Skeletal muscle cell (primary cell): ENCODE data around the gene EPHB2.

Experiments
- DNase-seq: peaks from one replicate; pipeline ENCODE4 v3.0.0-alpha.2; 2010; ENCODE audit warnings: low read depth
- H3K4me3 ChIP-seq: 2 replicates; pipeline ENCODE4 v1.5.1; 2011; ENCODE audit warnings: low read depth, mild to moderate bottlenecking, control low read depth, low read length, moderate library complexity

Gene EPHB2

GRCh38 chr1:22773981-22774832 is 63.6 kb downstream of the EPHB2 start:
- DNase-seq = no peak
- no peak overlapping the region for H3K4me3 ChIP-seq

DNA sequence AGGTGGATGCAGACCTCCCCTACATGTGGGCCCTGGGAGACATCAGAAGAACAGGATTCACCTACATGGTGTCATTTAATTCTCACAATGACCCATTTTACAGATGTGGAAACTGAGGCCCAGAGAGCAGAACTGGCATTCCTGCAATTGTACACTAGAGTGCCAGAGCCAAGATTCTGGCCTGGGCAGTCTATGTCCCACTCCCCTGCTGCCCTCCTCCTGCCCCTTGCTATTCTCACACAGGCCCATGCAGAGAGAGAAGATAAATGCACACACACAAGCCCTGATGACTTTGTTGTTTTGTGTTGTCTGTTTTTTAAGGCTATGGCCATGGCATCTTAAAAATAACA is 64.2 kb downstream of the EPHB2 start:
- no peak for DNase-seq
- H3K4me3 ChIP-seq = no peak overlapping the region

GRCh38 chr1:22775478-22775877 is 64.8 kb downstream of the EPHB2 start:
- no peak overlapping the region for H3K4me3 ChIP-seq
- DNase-seq = no peak

DNA sequence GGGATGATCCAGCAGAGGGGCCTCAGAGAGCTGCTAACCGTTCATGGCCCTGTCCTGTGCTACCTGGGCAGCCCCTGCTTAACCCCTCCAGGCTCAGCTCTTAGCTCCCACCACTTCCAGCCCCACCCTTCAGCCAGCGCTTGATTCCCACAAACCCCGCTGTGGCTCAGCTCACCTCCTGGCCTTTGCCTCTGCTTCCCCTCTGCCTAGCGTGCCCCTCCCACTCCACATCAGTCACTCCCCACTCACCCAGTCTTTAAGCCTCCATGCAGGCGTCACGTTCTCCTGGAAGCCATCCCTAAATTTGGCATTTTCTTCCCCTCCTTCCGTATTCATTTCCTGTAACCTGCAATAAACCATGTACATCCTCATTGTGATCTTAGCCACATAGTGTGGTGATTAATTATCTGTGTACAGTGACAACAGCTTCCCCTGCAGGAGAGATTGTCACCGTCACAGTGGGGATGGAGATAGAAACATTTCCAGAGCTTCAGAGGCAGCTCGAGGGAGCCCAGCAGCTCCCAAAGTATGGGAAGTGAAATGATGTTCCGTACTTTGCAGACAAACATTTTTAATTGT is 65.5 kb downstream of the EPHB2 start:
- H3K4me3 ChIP-seq = no peak overlapping the region

DNA sequence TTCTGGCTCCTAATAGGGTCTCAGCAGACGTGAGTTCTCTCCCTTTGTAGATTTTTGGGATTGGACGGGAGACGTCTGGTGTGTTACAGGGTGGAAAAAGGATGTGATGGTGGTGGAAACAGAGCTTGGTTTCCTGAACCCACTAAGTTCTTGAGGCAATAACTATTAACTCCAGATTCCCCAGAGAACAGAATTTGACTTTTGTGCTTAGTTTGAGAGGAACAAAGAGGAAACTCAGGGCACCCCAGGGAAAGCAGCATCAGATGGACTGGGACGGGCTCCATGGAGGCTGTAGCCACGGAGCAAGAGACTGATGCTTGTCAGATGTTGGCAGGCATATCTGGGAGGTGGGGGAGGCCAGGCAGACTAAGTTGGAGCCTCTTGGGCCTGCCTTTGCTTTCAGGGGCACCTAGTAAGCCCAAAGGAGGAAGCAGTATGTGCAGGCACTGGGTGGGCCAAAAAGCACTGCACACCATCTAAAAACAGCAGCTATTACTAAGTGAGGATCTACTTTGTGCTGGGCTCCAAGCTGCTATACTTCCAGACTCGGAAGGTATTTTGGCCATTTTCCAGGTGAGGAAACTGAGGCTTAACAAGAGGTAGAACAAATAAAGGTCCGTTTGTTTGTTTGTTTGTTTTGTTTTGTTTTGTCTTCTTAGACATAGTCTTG is 66.9 kb downstream of the EPHB2 start:
- DNase-seq = no peak
- no peak overlapping the region for H3K4me3 ChIP-seq

More for the DNA sequence above, 65.5 kb downstream of the EPHB2 start:
- no peak for DNase-seq

DNA sequence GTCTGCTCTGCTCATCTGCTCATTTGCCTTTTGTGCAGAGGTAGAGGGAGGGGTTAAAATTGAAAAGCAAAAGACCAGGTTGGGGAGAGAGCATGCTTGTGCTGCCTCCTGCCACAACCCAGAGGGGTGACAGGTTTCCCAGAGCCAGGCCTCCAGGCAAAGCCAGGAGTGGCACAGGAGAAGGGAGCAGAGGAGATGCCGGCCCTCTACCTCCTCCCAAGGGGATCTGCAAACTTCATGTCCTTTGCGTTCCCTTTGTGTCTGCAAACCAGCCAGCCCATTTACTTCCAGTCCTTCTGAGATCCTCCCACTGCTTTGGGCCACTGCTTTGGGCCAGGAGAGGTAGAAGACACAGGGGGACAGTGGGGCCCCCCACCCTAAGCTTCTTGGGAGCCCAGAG is 67.8 kb downstream of the EPHB2 start:
- H3K4me3 ChIP-seq = no peak overlapping the region
- no peak for DNase-seq

DNA sequence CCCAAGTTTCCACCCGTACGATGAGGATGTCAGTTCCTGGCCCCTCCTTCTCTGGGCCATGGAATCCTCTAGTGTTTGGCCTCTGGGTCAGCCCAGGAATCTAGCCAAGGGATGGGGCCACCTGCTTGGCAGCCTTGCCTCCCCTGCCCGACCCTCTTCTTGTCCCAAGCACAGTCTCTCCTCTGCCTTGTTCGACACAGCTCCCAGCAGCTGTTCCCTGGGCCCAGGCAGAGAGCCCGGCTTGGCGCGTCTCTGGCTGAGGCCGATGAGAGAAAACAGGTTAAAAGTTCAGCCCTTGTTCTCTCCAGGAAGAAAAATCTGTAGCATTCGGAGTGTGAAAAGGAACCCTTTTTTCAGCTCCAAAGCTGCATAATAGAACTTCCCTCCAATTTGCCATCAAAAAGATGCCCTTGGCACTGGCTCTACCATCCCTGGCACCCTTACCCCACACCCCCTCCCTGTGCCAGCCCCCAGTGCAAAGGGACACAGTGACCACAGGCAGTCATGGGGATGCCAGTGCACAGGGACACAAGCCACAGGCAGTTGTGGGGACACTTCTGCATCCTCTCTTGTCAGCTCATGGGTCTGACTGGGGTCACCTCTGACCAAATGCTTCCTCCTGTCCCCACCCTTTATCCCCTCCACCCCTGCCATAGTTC is 68.4 kb downstream of the EPHB2 start:
- no peak overlapping the region for H3K4me3 ChIP-seq
- DNase-seq = no peak

DNA sequence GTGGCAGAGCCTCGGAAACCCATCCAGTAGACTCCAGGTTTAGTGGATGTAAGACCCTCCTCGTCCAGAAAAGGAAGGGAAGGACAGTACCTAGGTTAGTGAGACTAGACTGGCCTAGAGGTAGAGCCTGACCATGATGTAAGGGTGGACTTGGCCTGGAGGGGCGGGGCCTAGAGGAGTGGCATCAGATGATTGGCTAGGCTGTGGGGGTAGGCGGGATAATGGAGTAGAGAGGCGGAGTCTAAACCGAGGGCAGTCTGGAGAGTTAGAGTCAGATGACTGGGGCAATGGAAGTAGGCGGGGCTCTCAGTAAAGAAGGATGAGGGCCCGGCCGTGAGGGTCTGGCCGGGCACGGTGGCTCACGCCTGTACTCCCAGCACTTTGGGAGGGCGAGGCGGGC is 70.1 kb downstream of the EPHB2 start:
- DNase-seq = no peak
- H3K4me3 ChIP-seq = no peak overlapping the region

- DNase-seq = no peak
- no peak overlapping the region for H3K4me3 ChIP-seq
These were observed 70.8 kb downstream of the EPHB2 start for GRCh38 chr1:22781483-22781882.

- H3K4me3 ChIP-seq = no peak overlapping the region
- DNase-seq = no peak
These were observed 71.8 kb downstream of the EPHB2 start for GRCh38 chr1:22782406-22782805.

GRCh38 chr1:22784317-22784716 is 73.7 kb downstream of the EPHB2 start:
- no peak overlapping the region for H3K4me3 ChIP-seq
- DNase-seq = no peak

DNA sequence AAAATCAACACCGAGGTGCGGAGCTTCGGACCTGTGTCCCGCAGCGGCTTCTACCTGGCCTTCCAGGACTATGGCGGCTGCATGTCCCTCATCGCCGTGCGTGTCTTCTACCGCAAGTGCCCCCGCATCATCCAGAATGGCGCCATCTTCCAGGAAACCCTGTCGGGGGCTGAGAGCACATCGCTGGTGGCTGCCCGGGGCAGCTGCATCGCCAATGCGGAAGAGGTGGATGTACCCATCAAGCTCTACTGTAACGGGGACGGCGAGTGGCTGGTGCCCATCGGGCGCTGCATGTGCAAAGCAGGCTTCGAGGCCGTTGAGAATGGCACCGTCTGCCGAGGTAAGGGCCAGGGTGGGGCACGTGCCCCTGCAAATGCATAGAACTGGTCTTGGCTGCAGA is 74.1 kb downstream of the EPHB2 start:
- no peak overlapping the region for H3K4me3 ChIP-seq
- no peak for DNase-seq

DNA sequence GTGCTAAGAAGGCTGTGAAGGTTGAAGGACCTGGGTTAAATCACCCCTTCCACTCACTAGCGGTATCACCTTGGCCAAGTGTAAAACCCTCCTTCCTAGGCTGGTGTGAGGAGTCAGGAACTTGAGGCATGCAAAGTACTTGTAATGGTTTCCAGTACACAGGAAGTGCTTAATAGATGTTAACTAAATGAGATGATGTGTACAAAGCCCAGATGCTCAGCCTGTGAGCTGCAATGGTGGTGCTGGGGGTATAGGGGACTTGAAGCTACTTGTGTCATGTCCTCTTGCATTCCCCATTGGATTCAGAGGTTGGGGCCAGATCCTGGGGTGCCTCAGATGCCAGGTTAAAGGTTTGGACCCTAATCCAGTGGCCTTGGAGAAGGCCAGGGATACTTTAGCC is 75.5 kb downstream of the EPHB2 start:
- H3K4me3 ChIP-seq = no peak overlapping the region
- DNase-seq = no peak

DNA sequence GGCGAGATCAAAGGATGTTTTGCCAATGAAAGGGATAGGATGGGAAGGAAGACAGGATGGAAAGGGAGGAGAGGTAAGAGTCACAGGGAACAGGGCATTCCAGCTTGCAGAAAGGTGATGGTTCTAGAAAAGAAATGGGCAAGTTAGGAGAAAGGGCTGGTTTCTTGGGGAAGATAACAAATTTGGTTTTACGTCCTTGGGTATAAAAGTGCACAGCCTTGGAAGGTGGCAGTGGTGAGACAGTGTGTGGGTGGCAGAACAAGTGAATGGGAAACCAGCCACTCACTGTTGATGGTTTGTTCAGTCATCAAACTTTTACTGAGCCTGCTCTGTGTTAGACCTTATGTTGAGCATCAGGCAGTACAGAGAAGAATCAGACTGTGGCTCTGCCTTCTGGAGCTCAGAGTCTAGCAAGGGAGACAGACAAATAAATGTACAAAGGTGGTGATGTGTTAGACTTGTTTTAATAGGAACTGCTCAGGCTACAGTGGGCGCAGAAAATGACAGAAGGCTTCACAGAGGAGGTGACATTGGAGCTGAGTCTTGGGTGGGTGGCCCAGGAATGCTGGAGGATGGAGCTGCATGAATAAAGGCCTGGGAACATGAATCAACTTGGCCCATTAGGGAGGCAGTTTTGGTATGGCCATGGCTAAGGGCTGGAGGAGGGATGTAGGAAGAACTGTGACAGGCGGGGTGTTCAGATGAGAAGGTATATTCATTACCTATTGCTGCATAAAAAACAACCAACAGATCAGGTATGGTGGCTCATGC is 76.3 kb downstream of the EPHB2 start:
- DNase-seq = no peak
- H3K4me3 ChIP-seq = no peak overlapping the region

- no peak for DNase-seq
- no peak overlapping the region for H3K4me3 ChIP-seq
These were observed 77.0 kb downstream of the EPHB2 start for GRCh38 chr1:22787636-22788035.

DNA sequence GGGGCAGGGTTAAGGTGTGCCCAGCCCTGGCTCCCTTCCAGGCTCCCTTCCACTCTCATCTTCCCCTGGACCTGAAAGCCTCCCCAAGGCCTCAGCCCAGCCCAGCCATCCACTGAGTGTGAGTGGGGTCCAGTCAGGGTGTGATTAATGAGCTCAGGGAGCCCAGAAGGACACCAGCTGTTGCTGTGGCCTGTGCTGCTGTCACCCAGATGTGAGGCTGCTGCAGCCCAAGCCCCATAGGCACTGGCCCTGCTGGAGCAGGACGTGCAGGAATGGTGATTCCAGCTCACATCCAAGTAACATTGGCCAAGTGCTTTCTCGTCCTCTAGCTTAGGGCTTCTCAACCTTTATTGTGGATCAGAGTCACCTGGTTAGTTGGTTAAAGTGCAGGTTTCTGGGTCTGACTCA is 77.6 kb downstream of the EPHB2 start:
- H3K4me3 ChIP-seq = no peak overlapping the region
- DNase-seq = no peak

DNA sequence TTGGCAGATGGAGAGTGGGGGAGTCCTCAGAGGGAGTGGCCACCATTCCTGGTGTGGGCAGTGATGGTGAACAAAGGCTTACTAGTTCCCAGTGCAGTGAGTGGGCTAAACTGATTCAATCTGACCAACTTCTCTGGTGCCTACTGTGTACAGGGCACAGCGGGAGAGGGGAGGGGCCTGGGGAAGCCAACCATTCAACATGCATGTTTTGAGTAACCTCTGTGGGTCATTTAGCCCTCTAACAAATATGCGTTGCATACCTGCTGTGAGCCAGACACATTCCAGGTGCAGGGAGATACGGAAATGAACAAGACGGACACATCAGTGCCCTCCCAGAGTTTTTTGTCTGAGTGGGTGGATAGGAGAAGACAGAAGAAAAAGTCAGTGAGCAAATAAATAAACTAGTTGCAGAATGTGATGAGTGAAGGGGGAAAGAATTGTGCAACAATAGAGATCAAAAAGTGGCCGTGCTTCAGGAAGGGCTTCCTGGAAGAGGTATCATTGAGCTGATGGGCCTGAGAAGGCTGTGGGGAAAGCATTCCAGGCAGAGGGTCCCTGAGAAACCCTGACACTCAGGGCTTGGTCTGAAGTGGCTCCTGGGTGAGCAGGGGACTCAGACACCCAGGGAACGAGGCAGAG is 78.8 kb downstream of the EPHB2 start:
- no peak overlapping the region for H3K4me3 ChIP-seq
- DNase-seq = no peak

GRCh38 chr1:22790232-22791008 is 79.8 kb downstream of the EPHB2 start:
- no peak for DNase-seq
- no peak overlapping the region for H3K4me3 ChIP-seq
